Medulla oblongata (tissue), 1 donor: ENCODE data around the gene HSF5.

ENCODE experiments used
- DNase-seq: peaks from one replicate; pipeline ENCODE4 v3.0.0-alpha.2; 2015; ENCODE audit errors: extremely low spot score

HSF5 gene

GRCh38 chr17:58385359-58385899, 102.8 kb downstream of the HSF5 start:
- DNase-seq: no peak

GRCh38 chr17:58384897-58385296, 103.3 kb downstream of the HSF5 start:
- peak; percentile 24 for DNase-seq

- peak; percentile 12 for DNase-seq
Measured at GRCh38 chr17:58383892-58384462, 104.2 kb downstream of the HSF5 start.

GRCh38 chr17:58382872-58383242, 105.4 kb downstream of the HSF5 start:
- no peak for DNase-seq

- DNase-seq: no peak
Measured at GRCh38 chr17:58382108-58382871, 105.9 kb downstream of the HSF5 start.

GRCh38 chr17:58381124-58382035, 106.8 kb downstream of the HSF5 start:
- DNase-seq: peak; percentile 73

- no peak for DNase-seq
Measured at GRCh38 chr17:58380207-58381123, 107.7 kb downstream of the HSF5 start.

- DNase-seq: no peak
Measured at GRCh38 chr17:58379511-58379824, 108.7 kb downstream of the HSF5 start.

- DNase-seq: no peak
Measured at GRCh38 chr17:58378733-58379510, 109.3 kb downstream of the HSF5 start.

- DNase-seq: no peak
Measured at GRCh38 chr17:58377661-58378060, 110.5 kb downstream of the HSF5 start.

GRCh38 chr17:58377093-58377601, 111.1 kb downstream of the HSF5 start:
- no peak for DNase-seq

GRCh38 chr17:58376472-58377000, 111.7 kb downstream of the HSF5 start:
- no peak for DNase-seq

- no peak for DNase-seq
Measured at GRCh38 chr17:58375811-58376210, 112.4 kb downstream of the HSF5 start.

- no peak for DNase-seq
Measured at GRCh38 chr17:58375256-58375655, 113.0 kb downstream of the HSF5 start.

GRCh38 chr17:58373923-58374322, 114.3 kb downstream of the HSF5 start:
- no peak for DNase-seq

- no peak for DNase-seq
Measured at GRCh38 chr17:58373003-58373402, 115.2 kb downstream of the HSF5 start.

- no peak for DNase-seq
Measured at GRCh38 chr17:58371300-58371950, 116.8 kb downstream of the HSF5 start.

GRCh38 chr17:58370716-58371115, 117.5 kb downstream of the HSF5 start:
- DNase-seq: no peak

- no peak for DNase-seq
Measured at GRCh38 chr17:58370309-58370708, 117.9 kb downstream of the HSF5 start.
